Measurements from ENCODE around the gene ARHGAP36. TPM values are rescaled to one million over a fixed set of nuclear protein-coding genes. Genes with fewer than 3 reads are reported as not detected.

The ARHGAP36 gene
- total and polyA plus RNA-seq, 7 donors, result 0.01 to 1.1 (median 0.30) TPM

GRCh38 chrX:131060147-131060546 is 2.0 kb downstream of the ARHGAP36 start:
- H3K27ac ChIP-seq, result no peak overlapping the region
- no peak for ATAC-seq
- DNase-seq, result no peak
- H3K9me3 ChIP-seq, result no peaks in the 10 kb centered on the region
- no peaks in the 10 kb centered on the region for H3K4me1 ChIP-seq
- H3K27me3 ChIP-seq (ENCODE audit: insufficient read depth in 3 of 3, low read length in 2 of 3), result peaks cover 0 to 60% (median 0%) of the 10 kb centered on the region in 3 donors
- intact Hi-C loops (cut with DNase I), result loop anchor here in 1 of 2 donors (10.0 kb wide), 1 partner anchor 575 kb away; no protein-coding TSS in a partner anchor
- TF ChIP-seq CTCF (IDR thresholded peaks at IDR 0.05), result no peak
- H3K4me3 ChIP-seq, result no peak overlapping the region
- WGBS, 3 donors, result 86 to 97% (median 94%) methylated on average over 3 of the region's 3 CpGs
- H3K36me3 ChIP-seq (ENCODE audit: insufficient read depth in 1 of 2, low read depth in 1 of 2), result no peaks in the 10 kb centered on the region

GRCh38 chrX:131061306-131061705 is 3.2 kb downstream of the ARHGAP36 start:
- no peak for ATAC-seq
- intact Hi-C loops (cut with DNase I), result loop anchor here in 1 of 2 donors (10.0 kb wide), 1 partner anchor 573 kb away; no protein-coding TSS in a partner anchor
- no peak overlapping the region for H3K4me3 ChIP-seq
- H3K9me3 ChIP-seq, result no peaks in the 10 kb centered on the region
- H3K4me1 ChIP-seq, result no peaks in the 10 kb centered on the region
- WGBS, 3 donors, result 74 to 80% (median 76%) methylated on average over 6 of the region's 6 CpGs
- H3K36me3 ChIP-seq (ENCODE audit: insufficient read depth in 1 of 2, low read depth in 1 of 2), result no peaks in the 10 kb centered on the region
- no peak for TF ChIP-seq CTCF (IDR thresholded peaks at IDR 0.05)
- H3K27ac ChIP-seq, result no peak overlapping the region
- no peak for DNase-seq
- peaks cover 0 to 68% (median 2%) of the 10 kb centered on the region in 3 donors for H3K27me3 ChIP-seq (ENCODE audit: insufficient read depth in 3 of 3, low read length in 2 of 3)

- H3K4me3 ChIP-seq, result no peak overlapping the region
- peaks cover 0 to 78% (median 5%) of the 10 kb centered on the region in 3 donors for H3K27me3 ChIP-seq (ENCODE audit: insufficient read depth in 3 of 3, low read length in 2 of 3)
- H3K27ac ChIP-seq, result no peak overlapping the region
- intact Hi-C loops (cut with DNase I), result loop anchor here in 1 of 2 donors (10.0 kb wide), 1 partner anchor 571 kb away; no protein-coding TSS in a partner anchor
- no peaks in the 10 kb centered on the region for H3K9me3 ChIP-seq
- ATAC-seq (no peak), DNase-seq (no peak)
- TF ChIP-seq CTCF (IDR thresholded peaks at IDR 0.05), result no peak
- no peaks in the 10 kb centered on the region for H3K4me1 ChIP-seq
- 33 to 37% (median 33%) methylated on average over 3 of the region's 3 CpGs for WGBS, 3 donors
- H3K36me3 ChIP-seq (ENCODE audit: insufficient read depth in 1 of 2, low read depth in 1 of 2), result no peaks in the 10 kb centered on the region
Measured at GRCh38 chrX:131063613-131064012, 5.5 kb downstream of the ARHGAP36 start.

- H3K27me3 ChIP-seq (ENCODE audit: insufficient read depth in 3 of 3, low read length in 2 of 3), result peaks cover 0 to 74% (median 10%) of the 10 kb centered on the region in 3 donors
Measured at GRCh38 chrX:131066237-131066636, 8.1 kb downstream of the ARHGAP36 start.

More at GRCh38 chrX:131066237-131066636, 8.1 kb downstream of the ARHGAP36 start:
- Histone ChIP-seq H3K9me3 (no peaks in the 10 kb centered on the region), H3K4me3 (no peak overlapping the region), H3K4me1 (no peaks in the 10 kb centered on the region), H3K27ac (no peak overlapping the region), H3K36me3 (ENCODE audit: insufficient read depth in 1 of 2, low read depth in 1 of 2) (no peaks in the 10 kb centered on the region)
- DNase-seq, result no peak
- no peak for ATAC-seq
- 51 to 67% (median 60%) methylated on average over 3 of the region's 3 CpGs for WGBS, 3 donors
- intact Hi-C loops (cut with DNase I), result loop anchor here in 1 of 2 donors (10.0 kb wide), 1 partner anchor 569 kb away; no protein-coding TSS in a partner anchor
- TF ChIP-seq CTCF (IDR thresholded peaks at IDR 0.05), result no peak
